Psoas muscle (tissue), 8 donors: ENCODE measurements around the gene ADGRG1. TPM values are rescaled to one million over a fixed set of nuclear protein-coding genes. Genes with fewer than 3 reads are reported as not detected.

Experiments
- ATAC-seq, 4 donors: fragments of 200-7000 bp; cut with Tn5 transposase; one replicate each; pipeline ENCODE4 v1.9.1; 2020; ENCODE audit warnings: moderate library complexity in 3 of 4, mild to moderate bottlenecking in 2 of 4
- DNase-seq, 2 donors: peaks; one replicate each; pipeline ENCODE4 v3.0.0-alpha.2; 2020
- H3K27ac ChIP-seq: fragments of 200-600 bp; one replicate; pipeline ENCODE4 v1.8.0; 2022
- H3K27me3 ChIP-seq, 3 donors: fragments of 200-600 bp in 1 of 3; one replicate each; pipeline versions ENCODE4 v1.6.1 to v1.8.0; 2013 to 2022; ENCODE audit warnings: low read length in 2 of 3, mild to moderate bottlenecking in 2 of 3, moderate library complexity in 1 of 3; ENCODE audit not compliant: insufficient read depth in 3 of 3
- H3K36me3 ChIP-seq, 2 donors: fragments of 200-600 bp in 1 of 2; one replicate each; pipeline versions ENCODE4 v1.6.1 to v1.8.0; 2013 to 2022; ENCODE audit warnings: low read depth in 1 of 2, mild to moderate bottlenecking in 1 of 2, moderate library complexity in 1 of 2; ENCODE audit not compliant: insufficient read depth in 1 of 2
- H3K4me1 ChIP-seq: fragments of 200-600 bp; one replicate; pipeline ENCODE4 v1.8.0; 2022
- H3K4me3 ChIP-seq: fragments of 200-600 bp; one replicate; pipeline ENCODE4 v1.8.0; 2022; ENCODE audit warnings: mild to moderate bottlenecking
- H3K9me3 ChIP-seq: fragments of 200-600 bp; one replicate; pipeline ENCODE4 v1.8.0; 2022
- WGBS, 3 donors: extraction: QIAGEN DNeasy Blood & Tissue Kit; methylation state at CpG; one replicate each; pipeline versions ENCODE4 v1.1.6 to v1.1.7; 2013; 5-methylcytosine and 5-hydroxymethylcytosine counted together
- intact Hi-C, 2 donors: fragments of 100-400 bp; cut with DNase I; formaldehyde crosslinking; loops; one replicate each; pipeline versions ENCODE4 v1.11.0 to v1.14.2; 2022
- polyA plus RNA-seq, 3 donors: library from polyadenylated mRNA; stranded (reverse); fragments of 200-250 nt; gene quantifications; one replicate each; pipeline ENCODE4 v1.2.3, GENCODE V29; 2013
- total RNA-seq, 4 donors: library from RNA; stranded (reverse); fragmentation: NEBNext Ultra II Directional in 2 of 4; extraction: Animal tissue kit (Norgen Biotek cat#: 25700) in 2 of 4; gene quantifications; one replicate each; pipeline versions ENCODE4 v1.2.1 to v1.2.4, GENCODE V29; 2021 to 2023
- TF ChIP-seq, protein P1 (sequence below): fragments of 200-600 bp; IDR thresholded peaks from one replicate; pipeline ENCODE4 v1.8.0; 2022; ENCODE audit warnings: antibody characterized with exemption
- donor health status: healthy with polysubstance abuse.
- donor health status: DM: no; HTN: no; CAD: no; lungs with moderate emphysema.
- donor health status: Bipolar disorder and iron deficiency.
- donor health status: healthy.
- donor health status: DM: yes; HTN: yes; CAD: no.
- donor health status: DM: no; HTN: no; CAD: no.
- donor health status: DM: no; HTN: no; CAD: no.
- donor health status: DM: yes; HTN: yes; CAD: no.

Gene ADGRG1
- total and polyA plus RNA-seq, 7 donors, result 5.3 to 19.4 (median 14.2) TPM

GRCh38 chr16:57645691-57646387, 17.4 kb downstream of the ADGRG1 start:
- ATAC-seq (peak; percentile 31 to 64 (median 34)), DNase-seq (peak; percentile 52 to 76)
- no peaks in the 10 kb centered on the region for H3K36me3 ChIP-seq
- intact Hi-C loops, result loop anchor here (5.0 kb wide), 2 partner anchors 54 to 69 kb away; no protein-coding TSS in a partner anchor
- H3K27me3 ChIP-seq, result peaks cover 0 to 5% (median 0%) of the 10 kb centered on the region in 3 donors
- H3K27ac ChIP-seq, result peak overlapping the region; percentile 53
- TF ChIP-seq, protein P1, sequence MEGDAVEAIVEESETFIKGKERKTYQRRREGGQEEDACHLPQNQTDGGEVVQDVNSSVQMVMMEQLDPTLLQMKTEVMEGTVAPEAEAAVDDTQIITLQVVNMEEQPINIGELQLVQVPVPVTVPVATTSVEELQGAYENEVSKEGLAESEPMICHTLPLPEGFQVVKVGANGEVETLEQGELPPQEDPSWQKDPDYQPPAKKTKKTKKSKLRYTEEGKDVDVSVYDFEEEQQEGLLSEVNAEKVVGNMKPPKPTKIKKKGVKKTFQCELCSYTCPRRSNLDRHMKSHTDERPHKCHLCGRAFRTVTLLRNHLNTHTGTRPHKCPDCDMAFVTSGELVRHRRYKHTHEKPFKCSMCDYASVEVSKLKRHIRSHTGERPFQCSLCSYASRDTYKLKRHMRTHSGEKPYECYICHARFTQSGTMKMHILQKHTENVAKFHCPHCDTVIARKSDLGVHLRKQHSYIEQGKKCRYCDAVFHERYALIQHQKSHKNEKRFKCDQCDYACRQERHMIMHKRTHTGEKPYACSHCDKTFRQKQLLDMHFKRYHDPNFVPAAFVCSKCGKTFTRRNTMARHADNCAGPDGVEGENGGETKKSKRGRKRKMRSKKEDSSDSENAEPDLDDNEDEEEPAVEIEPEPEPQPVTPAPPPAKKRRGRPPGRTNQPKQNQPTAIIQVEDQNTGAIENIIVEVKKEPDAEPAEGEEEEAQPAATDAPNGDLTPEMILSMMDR, result no peak
- WGBS, 3 donors, result 30 to 38% (median 32%) methylated on average over 24 of the region's 24 CpGs
- H3K4me1 ChIP-seq, result no peaks in the 10 kb centered on the region
- no peak overlapping the region for H3K4me3 ChIP-seq
- no peaks in the 10 kb centered on the region for H3K9me3 ChIP-seq

GRCh38 chr16:57646388-57647039, 18.1 kb downstream of the ADGRG1 start:
- intact Hi-C loops, result loop anchor here (5.0 kb wide), 2 partner anchors 54 to 69 kb away; no protein-coding TSS in a partner anchor
- Histone ChIP-seq H3K27ac (peak overlapping the region; percentile 53), H3K27me3 (peaks cover 0 to 5% (median 0%) of the 10 kb centered on the region in 3 donors), H3K4me3 (no peak overlapping the region), H3K4me1 (no peaks in the 10 kb centered on the region), H3K36me3 (no peaks in the 10 kb centered on the region), H3K9me3 (no peaks in the 10 kb centered on the region)
- 49 to 62% (median 56%) methylated on average over 14 of the region's 14 CpGs for WGBS, 3 donors
- TF ChIP-seq, protein P1, result no peak
- DNase-seq, result no peak
- peak in 3 of 4 donors; percentile 10 to 36 (median 21) for ATAC-seq

DNA sequence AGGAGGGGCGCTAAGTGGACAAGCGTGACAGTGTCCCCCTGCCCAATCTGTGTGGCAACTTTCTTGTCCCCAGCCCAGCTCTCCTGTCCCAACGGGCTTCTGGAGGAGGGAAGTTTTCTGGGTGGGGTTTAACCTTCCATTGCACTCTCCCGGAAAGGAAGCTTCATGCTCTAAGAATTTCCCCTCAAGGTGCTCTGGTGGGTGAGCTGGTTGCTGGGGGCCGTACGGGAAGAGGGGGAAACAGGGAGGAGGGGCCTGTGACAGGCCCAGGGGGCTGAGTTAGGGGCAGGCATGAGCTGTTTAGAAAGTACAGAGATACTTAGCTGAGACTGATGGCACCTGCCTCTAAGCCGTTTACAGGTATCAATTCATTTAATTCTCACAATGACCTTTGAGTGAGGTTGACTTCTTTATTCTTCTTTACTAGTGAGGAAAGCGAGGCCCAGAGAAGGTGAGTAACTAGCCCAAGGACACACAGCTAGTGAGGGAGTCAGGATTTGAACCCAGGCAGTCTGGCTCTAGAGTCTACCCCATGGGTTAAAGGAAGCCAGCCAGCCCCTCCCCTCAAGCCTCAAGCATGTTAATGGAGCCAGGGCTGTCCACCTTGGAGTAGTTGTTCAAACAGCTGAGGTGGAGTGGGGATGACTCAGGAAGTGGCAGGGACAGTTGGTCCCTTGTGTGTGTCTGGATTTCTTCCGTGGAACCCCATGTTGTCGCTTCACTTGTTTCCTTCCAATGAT, 18.9 kb downstream of the ADGRG1 start:
- peaks cover 0 to 5% (median 0%) of the 10 kb centered on the region in 3 donors for H3K27me3 ChIP-seq
- DNase-seq, result no peak
- H3K4me3 ChIP-seq, result no peak overlapping the region

GRCh38 chr16:57648125-57648524, 19.7 kb downstream of the ADGRG1 start:
- intact Hi-C loops, result loop anchor here (2.0 to 5.0 kb wide), 3 partner anchors 47 to 71 kb away; no protein-coding TSS in a partner anchor
- H3K9me3 ChIP-seq, result no peaks in the 10 kb centered on the region
- H3K4me1 ChIP-seq, result no peaks in the 10 kb centered on the region
- no peak for ATAC-seq
- H3K36me3 ChIP-seq, result no peaks in the 10 kb centered on the region
- peaks cover 0 to 5% (median 0%) of the 10 kb centered on the region in 3 donors for H3K27me3 ChIP-seq
- no peak overlapping the region for H3K4me3 ChIP-seq
- no peak for DNase-seq
- TF ChIP-seq, protein P1, result no peak
- 63 to 77% (median 71%) methylated on average over 5 of the region's 5 CpGs for WGBS, 3 donors
- peak overlapping the region; percentile 50 for H3K27ac ChIP-seq

More for the DNA sequence above, 18.9 kb downstream of the ADGRG1 start:
- H3K27ac ChIP-seq, result peak overlapping the region; percentile 53
- intact Hi-C loops, result loop anchor here (5.0 kb wide), 2 partner anchors 55 to 70 kb away; no protein-coding TSS in a partner anchor
- 55 to 60% (median 55%) methylated on average over 10 of the region's 10 CpGs for WGBS, 3 donors
- peak in 1 of 4 donors; percentile 26 for ATAC-seq
- no peaks in the 10 kb centered on the region for H3K9me3 ChIP-seq
- no peaks in the 10 kb centered on the region for H3K36me3 ChIP-seq
- no peaks in the 10 kb centered on the region for H3K4me1 ChIP-seq
- TF ChIP-seq, protein P1, result no peak
